ENCODE data around the gene BTN1A1.

- TF ChIP-seq POLR2AphosphoS5 (IDR thresholded peaks at IDR 0.05; ENCODE audit: low read depth) (no peak), CTCF (IDR thresholded peaks at IDR 0.05; ENCODE audit: insufficient read depth, low read length) (no peak), GABPA (IDR thresholded peaks at IDR 0.05; ENCODE audit: low read depth) (no peak)
Measured at GRCh38 chr6:26519359-26519758, 19.3 kb downstream of the BTN1A1 start.

All from HL-60 (cell line).